AG04450 (cell line): Measurements from ENCODE around the gene MICAL2. TPM values are rescaled to one million over a fixed set of nuclear protein-coding genes. Genes with fewer than 3 reads are reported as not detected.
A peak's percentile ranks its signal among the peaks of the same experiment; 100 is the strongest.

Experiments
- CTCF ChIA-PET: fragments of 300-600, 350-600 bp; formaldehyde crosslinking; extraction: SDS; loops from one replicate; lab custom pipeline; 2022; ENCODE audit warnings: antibody characterized with exemption, inconsistent platforms; lab: Charles Lee
- POLR2A ChIA-PET: fragments of 350-600 bp; formaldehyde crosslinking; extraction: SDS; loops from one replicate; lab custom pipeline; 2021; ENCODE audit warnings: antibody characterized with exemption, inconsistent platforms; lab: Yijun Ruan, JAX
- DNase-seq: peaks from one replicate; pipeline ENCODE4 v3.0.0-alpha.2; 2011; ENCODE audit warnings: low read depth, low spot score
- H3K27ac ChIP-seq: one replicate; pipeline ENCODE4 v1.5.1; 2012; ENCODE audit warnings: low read depth, low read length, control low read depth
- H3K27me3 ChIP-seq: one replicate; pipeline ENCODE4 v1.6.0; 2012; ENCODE audit warnings: low read length; ENCODE audit not compliant: control insufficient read depth, insufficient read depth
- H3K4me3 ChIP-seq: 2 replicates; pipeline ENCODE4 v1.5.1; 2011; ENCODE audit warnings: mild to moderate bottlenecking, low read depth, low read length, control low read depth
- H3K9me3 ChIP-seq: 2 replicates; pipeline ENCODE4 v1.5.1; 2012; ENCODE audit warnings: low read length; ENCODE audit not compliant: control insufficient read depth, insufficient read depth
- CTCF ChIP-seq: IDR thresholded peaks from 2 replicates; pipeline ENCODE4 v1.5.1; 2011; ENCODE audit warnings: low read depth, low read length, control low read depth, inconsistent platforms
- polyA plus RNA-seq: library from polyadenylated mRNA; depleted of rRNA; stranded (reverse); fragments of >200 nt; gene quantifications from 2 replicates; pipeline ENCODE4 v1.2.3, GENCODE V29; 2011

The MICAL2 gene
- polyA plus RNA-seq, 1 experiment, result 171 TPM

DNA sequence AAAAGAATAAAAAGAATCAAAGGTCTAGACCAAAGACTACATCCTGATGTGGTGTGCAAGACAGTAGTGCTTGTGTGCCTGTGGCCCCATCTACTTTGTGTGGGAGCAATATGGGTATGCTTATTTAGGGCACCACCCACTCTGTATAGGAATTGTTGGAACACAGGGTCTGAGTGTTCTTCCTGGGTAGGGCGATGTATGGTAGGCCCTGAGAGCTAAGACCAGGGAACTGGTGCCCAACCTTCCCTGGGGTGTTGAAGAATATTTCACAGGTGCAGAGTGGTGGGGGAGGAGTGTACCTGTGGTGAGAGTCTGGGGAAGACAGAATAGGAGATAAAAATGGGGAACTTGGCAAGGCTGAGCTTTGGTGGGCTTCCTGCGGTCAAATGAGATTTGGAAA is 41.9 kb downstream of the MICAL2 start:
- no peaks in the 10 kb centered on the region for H3K9me3 ChIP-seq
- no peak for TF ChIP-seq CTCF
- ChIA-PET POLR2A (no interaction called here), CTCF (interaction anchor here (1.2 kb wide), 1 partner anchor 85 kb away, joined by 3 read pairs; no protein-coding TSS in a partner anchor)
- no peak for DNase-seq
- no peaks in the 10 kb centered on the region for H3K27me3 ChIP-seq
- no peak overlapping the region for H3K4me3 ChIP-seq
- H3K27ac ChIP-seq, result peak overlapping the region; percentile 39

GRCh38 chr11:12154871-12155668 is 44.7 kb downstream of the MICAL2 start:
- ChIA-PET CTCF (no interaction called here), POLR2A (no interaction called here)
- Histone ChIP-seq H3K9me3 (no peaks in the 10 kb centered on the region), H3K27ac (no peak overlapping the region), H3K27me3 (no peaks in the 10 kb centered on the region), H3K4me3 (no peak overlapping the region)
- DNase-seq, result no peak
- no peak for TF ChIP-seq CTCF

DNA sequence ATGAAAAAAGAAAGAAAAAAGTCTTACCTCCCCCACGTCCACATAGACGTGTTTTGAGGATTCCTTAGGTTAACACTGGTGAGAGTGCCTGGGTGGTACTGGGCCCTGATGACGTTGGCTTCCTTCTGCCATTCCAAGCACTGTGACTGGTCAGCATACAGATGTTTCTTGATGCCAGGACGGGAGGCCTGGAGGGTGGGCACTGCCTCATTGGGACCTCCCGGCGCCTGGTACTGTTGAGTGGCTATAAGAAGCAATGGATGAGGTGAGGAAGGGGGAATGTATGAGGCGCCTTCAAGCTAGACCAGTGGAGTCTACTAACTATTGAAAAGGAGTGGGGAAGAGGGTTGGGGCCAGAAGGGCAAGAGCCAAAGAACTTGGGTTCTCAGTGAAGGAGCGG is 45.3 kb downstream of the MICAL2 start:
- H3K27me3 ChIP-seq, result no peaks in the 10 kb centered on the region
- ChIA-PET POLR2A (no interaction called here), CTCF (no interaction called here)
- no peaks in the 10 kb centered on the region for H3K9me3 ChIP-seq
- H3K27ac ChIP-seq, result peak overlapping the region; percentile 79
- DNase-seq, result no peak
- no peak overlapping the region for H3K4me3 ChIP-seq
- TF ChIP-seq CTCF, result no peak

DNA sequence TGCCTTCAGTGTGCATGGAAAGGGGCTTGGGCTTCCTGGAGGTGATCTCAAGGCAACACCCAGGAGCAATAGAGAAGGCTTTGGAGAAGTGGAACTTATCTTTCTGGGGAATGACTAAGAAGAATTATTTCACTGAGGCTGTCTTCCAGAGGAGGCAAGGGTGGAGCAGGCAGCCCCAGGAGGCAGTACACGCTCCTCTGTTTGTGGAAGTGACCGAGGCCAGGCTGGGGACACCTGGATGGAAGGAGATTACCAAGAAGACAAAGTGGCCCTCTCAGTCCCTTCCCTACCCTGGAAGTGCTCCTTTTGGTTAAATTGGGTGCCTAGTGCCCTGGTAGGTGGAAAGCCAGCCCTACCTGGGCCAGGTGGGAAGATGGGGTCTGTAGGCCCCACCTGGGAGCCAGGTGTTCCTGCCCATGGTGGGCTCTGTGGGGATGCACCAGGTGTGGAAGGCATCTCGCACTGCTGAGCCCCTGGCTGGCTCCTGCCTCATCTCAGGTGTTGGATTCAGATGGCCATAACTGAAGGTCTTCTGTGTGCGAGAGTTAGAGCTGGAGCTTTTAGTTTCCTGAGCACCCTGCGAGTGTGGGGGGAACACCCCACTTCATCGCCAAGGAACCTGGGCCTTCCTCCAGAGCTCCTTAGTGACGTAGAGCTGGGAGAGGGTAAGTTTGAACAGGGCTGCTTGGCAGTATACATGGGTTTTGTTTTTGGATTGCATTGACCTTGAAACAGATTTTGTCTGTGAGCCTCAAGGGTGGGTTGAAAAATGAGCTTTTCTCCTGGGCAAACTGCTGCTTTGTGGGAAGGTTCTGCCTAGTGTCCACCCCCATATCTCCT is 46.1 kb downstream of the MICAL2 start:
- H3K27ac ChIP-seq, result peak overlapping the region; percentile 79
- ChIA-PET CTCF (interaction anchor here (0.9 to 1.5 kb wide), 2 partner anchors 39 to 80 kb away, joined by 3 to 5 read pairs; no protein-coding TSS in a partner anchor), POLR2A (no interaction called here)
- no peak for TF ChIP-seq CTCF
- no peaks in the 10 kb centered on the region for H3K9me3 ChIP-seq
- no peak for DNase-seq
- no peak overlapping the region for H3K4me3 ChIP-seq
- no peaks in the 10 kb centered on the region for H3K27me3 ChIP-seq

DNA sequence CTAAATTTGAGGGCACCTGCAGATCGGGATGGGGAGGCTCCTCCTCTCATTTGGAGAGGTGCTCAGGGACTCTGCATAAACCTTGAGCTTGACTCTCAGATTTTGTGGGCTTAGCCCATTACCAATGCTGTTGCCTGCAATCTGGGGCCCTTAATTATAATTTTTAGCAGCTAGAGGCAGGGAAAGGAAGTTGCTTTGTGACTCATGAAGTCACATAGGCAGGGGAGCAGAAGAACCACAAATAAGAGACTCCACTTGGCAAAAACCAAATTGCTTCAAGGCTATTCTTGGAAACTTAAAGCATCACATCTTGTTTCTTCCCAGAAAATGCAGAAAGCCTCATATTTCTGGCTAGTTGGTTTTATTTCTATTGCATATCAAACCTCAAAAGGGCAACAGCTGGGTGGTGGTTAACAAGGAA is 46.9 kb downstream of the MICAL2 start:
- no peak for DNase-seq
- TF ChIP-seq CTCF, result no peak
- no peak overlapping the region for H3K4me3 ChIP-seq
- peak overlapping the region; percentile 86 for H3K27ac ChIP-seq
- H3K27me3 ChIP-seq, result no peaks in the 10 kb centered on the region
- H3K9me3 ChIP-seq, result no peaks in the 10 kb centered on the region
- CTCF ChIA-PET, result interaction anchor here (0.6 to 1.5 kb wide), 3 partner anchors 40 to 79 kb away, joined by 3 to 5 read pairs (median 3); no protein-coding TSS in a partner anchor
- POLR2A ChIA-PET, result interaction anchor here (0.6 to 1.0 kb wide), 2 partner anchors 31 to 115 kb away, joined by 3 read pairs; no protein-coding TSS in a partner anchor
